ENCODE measurements around the gene VIL1. TPM values are rescaled to one million over a fixed set of nuclear protein-coding genes. Genes with fewer than 3 reads are reported as not detected.

VIL1 gene
- total RNA-seq, 4 donors from 2014 or later = not detected

GRCh38 chr2:218406949-218407618 lies 11.8 kb upstream of the VIL1 start:
- DNase-seq (ENCODE audit: low spot score) (no peak), ATAC-seq (ENCODE audit: low FRiP score) (peak; percentile 25)
- TF ChIP-seq, protein P1, sequence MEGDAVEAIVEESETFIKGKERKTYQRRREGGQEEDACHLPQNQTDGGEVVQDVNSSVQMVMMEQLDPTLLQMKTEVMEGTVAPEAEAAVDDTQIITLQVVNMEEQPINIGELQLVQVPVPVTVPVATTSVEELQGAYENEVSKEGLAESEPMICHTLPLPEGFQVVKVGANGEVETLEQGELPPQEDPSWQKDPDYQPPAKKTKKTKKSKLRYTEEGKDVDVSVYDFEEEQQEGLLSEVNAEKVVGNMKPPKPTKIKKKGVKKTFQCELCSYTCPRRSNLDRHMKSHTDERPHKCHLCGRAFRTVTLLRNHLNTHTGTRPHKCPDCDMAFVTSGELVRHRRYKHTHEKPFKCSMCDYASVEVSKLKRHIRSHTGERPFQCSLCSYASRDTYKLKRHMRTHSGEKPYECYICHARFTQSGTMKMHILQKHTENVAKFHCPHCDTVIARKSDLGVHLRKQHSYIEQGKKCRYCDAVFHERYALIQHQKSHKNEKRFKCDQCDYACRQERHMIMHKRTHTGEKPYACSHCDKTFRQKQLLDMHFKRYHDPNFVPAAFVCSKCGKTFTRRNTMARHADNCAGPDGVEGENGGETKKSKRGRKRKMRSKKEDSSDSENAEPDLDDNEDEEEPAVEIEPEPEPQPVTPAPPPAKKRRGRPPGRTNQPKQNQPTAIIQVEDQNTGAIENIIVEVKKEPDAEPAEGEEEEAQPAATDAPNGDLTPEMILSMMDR (IDR thresholded peaks at IDR 0.05) = no peak

- TF ChIP-seq, protein P1 (IDR thresholded peaks at IDR 0.05) = no peak
- ATAC-seq (ENCODE audit: low FRiP score) (no peak), DNase-seq (ENCODE audit: low spot score) (no peak)
Observed at GRCh38 chr2:218407717-218408116, 11.2 kb upstream of the VIL1 start.

DNA sequence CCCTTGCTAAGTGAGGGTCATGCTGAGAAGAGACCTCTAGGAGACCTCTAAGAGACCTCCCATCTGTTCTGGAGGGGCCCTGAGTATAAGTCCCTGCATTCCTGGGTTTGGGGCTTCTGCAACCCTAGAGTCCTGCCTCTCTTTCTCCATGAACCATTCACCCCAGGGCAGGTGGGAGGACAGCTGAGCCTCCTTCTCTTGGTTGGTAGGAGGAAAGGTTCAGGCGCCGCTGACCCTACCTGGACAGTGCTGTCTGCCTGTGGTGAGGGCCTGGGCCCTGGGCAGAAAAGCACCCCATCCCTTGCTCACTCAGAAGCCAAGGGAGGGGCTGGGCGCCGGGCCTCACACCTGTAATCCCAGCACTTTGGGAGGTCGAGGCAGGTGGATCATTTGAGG lies 604 bp upstream of the VIL1 start:
- TF ChIP-seq, protein P1 (IDR thresholded peaks at IDR 0.05) = no peak
- ATAC-seq (ENCODE audit: low FRiP score) = no peak

GRCh38 chr2:218419630-218420216 lies 800 bp downstream of the VIL1 start:
- ATAC-seq (ENCODE audit: low FRiP score) = no peak
- TF ChIP-seq, protein P1 (IDR thresholded peaks at IDR 0.05) = no peak
- no peak for DNase-seq (ENCODE audit: low spot score)

More for the DNA sequence above, 604 bp upstream of the VIL1 start:
- no peak for DNase-seq (ENCODE audit: low spot score)

DNA sequence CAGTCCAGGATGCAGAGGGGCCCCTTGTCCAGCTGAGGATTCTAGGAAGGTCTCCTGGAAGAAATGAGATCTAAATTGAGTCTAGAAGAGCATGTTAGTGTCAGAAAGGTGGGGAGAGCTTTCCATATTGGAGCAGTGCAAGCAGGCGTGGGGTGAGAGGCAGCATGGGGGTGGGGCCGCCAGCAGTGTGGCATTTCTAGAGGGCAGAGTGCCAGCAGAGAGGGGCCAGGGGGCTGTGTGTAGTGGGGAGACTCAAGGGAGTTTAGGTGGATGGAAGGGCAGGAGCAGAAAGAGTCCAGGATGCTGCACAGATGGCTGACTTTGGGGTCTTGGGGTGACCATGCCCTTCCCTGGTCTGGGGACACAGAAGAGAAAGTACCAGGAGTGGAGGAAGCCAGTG lies 2.1 kb downstream of the VIL1 start:
- no peak for ATAC-seq (ENCODE audit: low FRiP score)
- TF ChIP-seq, protein P1 (IDR thresholded peaks at IDR 0.05) = no peak

DNA sequence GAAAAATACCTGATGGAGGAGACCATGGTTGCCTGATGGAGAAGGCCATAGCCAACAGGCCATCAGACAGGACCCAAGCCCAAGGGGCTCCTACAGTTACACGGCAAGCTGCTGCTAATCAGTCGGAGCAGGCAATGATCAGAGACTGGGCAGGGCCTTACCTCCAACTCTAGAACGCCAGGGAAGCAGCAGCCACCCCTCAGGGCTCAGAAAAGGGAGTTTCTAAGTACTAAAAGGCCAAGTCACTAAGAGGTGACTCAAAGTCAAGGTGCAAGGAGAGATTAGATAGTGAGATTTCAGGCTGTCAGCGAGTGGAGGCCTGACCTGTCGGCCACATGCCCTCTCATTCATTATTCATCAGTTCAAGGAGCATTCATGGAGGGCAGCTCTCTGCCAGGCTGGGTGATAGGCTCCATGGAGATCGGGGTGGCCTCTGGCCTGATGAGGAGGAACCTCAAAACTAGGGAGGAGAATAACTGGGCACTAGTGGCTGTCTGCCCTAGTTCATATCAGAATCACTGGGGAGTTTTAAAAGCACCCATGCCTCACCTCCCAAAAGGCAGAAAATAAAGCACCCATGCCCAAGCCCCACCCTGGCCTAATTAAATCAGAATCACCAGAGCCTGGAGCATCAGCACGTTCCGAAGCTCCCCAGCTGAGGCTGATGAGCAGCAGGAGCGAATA lies 3.6 kb downstream of the VIL1 start:
- ATAC-seq (ENCODE audit: low FRiP score) (no peak), DNase-seq (ENCODE audit: low spot score) (no peak)
- TF ChIP-seq, protein P1 (IDR thresholded peaks at IDR 0.05) = no peak

More for the DNA sequence above, 2.1 kb downstream of the VIL1 start:
- DNase-seq (ENCODE audit: low spot score) = no peak
